K562 treated with DMSO at 1 percent for 24 hours (cell line): ENCODE results near the gene OR2A7. TPM values are rescaled to one million over a fixed set of nuclear protein-coding genes. Genes with fewer than 3 reads are reported as not detected.

Experiments
- total RNA-seq: library from RNA; unstranded; fragments of 300-600 nt; gene quantifications from 2 replicates; pipeline ENCODE4 v1.2.3, GENCODE V29; 2022; ENCODE audit warnings: low read depth; ENCODE audit not compliant: insufficient read depth

The OR2A7 gene
- total RNA-seq: not detected in 2 replicates

GRCh38 chr7:144264692-144265091, at the start of gene OR2A7:
Gene OR2A7 (minus strand): TSS chr7:144264792. CDS start chr7:144259628, 5,164 bp downstream.

GRCh38 chr7:144311872-144312469, 47.4 kb upstream of the OR2A7 start, which contains the start of gene OR2A1:
Gene OR2A1 (plus strand): TSS chr7:144312419. CDS start chr7:144318125, 5,706 bp downstream.

GRCh38 chr7:144269188-144269587, 4.6 kb upstream of the OR2A7 start, which contains the start of gene CTAGE8:
Gene CTAGE8 (minus strand): TSS chr7:144269288. CDS start chr7:144269250, 38 bp downstream.

GRCh38 chr7:144239365-144239764, 25.2 kb downstream of the OR2A7 start, which contains the start of gene OR2A42:
Gene OR2A42 (minus strand): TSS chr7:144239605. CDS start chr7:144232843, 6,762 bp downstream.

Other genes with a start within 250 kb of the OR2A7 start
- gene OR2A5, start 215.8 kb downstream of the OR2A7 start, total RNA-seq: not detected in 2 replicates
- gene OR2A25, start 195.0 kb downstream of the OR2A7 start, total RNA-seq: not detected in 2 replicates
- gene OR2A12, start 178.5 kb downstream of the OR2A7 start, total RNA-seq: not detected in 2 replicates
- gene OR2A2, start 155.2 kb downstream of the OR2A7 start, total RNA-seq: not detected in 2 replicates
- gene OR2A14, start 141.6 kb downstream of the OR2A7 start, total RNA-seq: not detected in 2 replicates
- gene CTAGE4, start 81.3 kb downstream of the OR2A7 start, total RNA-seq: not detected in 2 replicates
- 0.25 TPM in 1 of 2 replicates, not detected in the other for gene ARHGEF35, start 69.0 kb downstream of the OR2A7 start, total RNA-seq
- not detected in 2 replicates for gene OR2A42, start 25.2 kb downstream of the OR2A7 start, total RNA-seq
- gene CTAGE8, start 4.5 kb upstream of the OR2A7 start, total RNA-seq: not detected in 2 replicates
- gene OR2A1, start 47.6 kb upstream of the OR2A7 start, total RNA-seq: not detected in 2 replicates
- gene ARHGEF5, start 90.6 kb upstream of the OR2A7 start, total RNA-seq: 0.45 and 0.47 TPM in 2 replicates
- not detected in 2 replicates for gene NOBOX, start 138.9 kb upstream of the OR2A7 start, total RNA-seq